GM15510 (cell line): Measurements from ENCODE around the gene SLC23A1.

ENCODE experiments used
- POLR2A ChIP-seq: IDR thresholded peaks from 3 replicates; pipeline ENCODE4 v1.6.1; 2011; ENCODE audit warnings: borderline replicate concordance; ENCODE audit not compliant: insufficient read length; ENCODE audit errors: extremely low read depth

The SLC23A1 gene

DNA sequence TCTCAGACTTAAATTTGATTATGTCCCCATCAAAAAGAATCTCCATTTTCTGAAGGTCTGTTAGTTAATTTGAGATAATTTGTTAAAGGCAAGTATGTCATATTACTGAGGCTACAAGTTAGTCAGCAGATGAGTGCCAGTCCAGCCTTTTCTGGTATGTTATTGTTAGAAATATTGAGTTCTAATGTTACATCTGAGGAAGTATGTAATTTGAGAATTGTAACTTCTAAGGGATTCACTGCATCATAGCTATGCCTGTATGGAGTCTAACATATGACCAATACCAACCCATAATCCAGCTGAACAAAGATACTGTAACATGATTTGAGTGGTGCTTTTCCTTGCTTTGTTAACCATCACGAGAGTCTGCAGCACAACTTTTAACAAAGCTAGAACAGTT, 13.9 kb downstream of the SLC23A1 start:
- TF ChIP-seq POLR2A, result no peak

GRCh38 chr5:139368613-139369012, 14.5 kb downstream of the SLC23A1 start:
- no peak for TF ChIP-seq POLR2A

GRCh38 chr5:139364466-139364865, 18.6 kb downstream of the SLC23A1 start:
- TF ChIP-seq POLR2A, result no peak

GRCh38 chr5:139363937-139364336, 19.2 kb downstream of the SLC23A1 start:
- no peak for TF ChIP-seq POLR2A

DNA sequence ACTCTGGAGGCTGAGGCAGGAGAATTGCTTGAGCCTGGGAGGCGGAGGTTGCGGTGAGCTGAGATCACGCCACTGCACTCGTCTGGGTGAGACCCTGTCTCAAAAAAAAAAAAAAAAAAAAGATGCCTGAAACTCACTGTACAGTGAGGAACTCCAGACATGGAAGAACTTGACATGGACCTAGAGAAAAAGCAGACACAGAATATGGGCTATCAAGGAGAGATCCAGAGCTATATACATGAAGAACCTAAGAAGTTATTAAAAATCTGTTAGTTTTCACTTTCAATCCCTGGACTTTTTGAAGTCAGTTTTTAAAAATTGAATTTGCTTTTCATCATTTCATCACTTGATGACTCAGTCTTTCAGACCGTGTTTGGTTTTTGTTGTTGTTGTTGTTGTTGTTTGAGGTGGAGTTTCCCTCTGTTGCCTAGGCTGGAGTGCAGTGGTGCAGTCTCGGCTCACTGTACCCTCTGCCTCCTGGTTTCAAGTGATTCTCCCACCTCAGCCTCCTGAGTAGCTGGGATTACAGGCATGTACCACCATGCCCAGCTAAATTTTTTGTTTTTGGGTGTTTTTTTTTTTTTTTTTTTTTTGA, 21.2 kb downstream of the SLC23A1 start:
- no peak for TF ChIP-seq POLR2A

DNA sequence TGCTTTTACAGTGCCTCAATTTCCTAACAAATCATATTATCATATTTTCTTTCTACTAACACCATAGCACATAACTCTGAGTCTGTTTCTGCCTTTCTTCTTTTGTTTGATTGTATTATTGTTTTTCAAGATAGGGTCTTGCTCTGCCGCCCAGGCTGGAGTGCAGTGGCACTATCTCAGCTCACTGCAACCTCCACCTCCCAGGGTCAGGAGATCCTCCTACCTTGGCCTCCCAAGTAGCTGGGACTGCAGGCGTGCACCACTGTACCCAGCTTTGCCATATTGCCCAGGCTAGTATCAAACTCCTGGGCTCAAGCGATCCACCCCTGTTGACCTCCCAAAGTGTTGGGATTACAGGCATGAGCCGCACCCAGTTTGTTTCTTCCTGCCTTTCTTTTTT, 22.7 kb downstream of the SLC23A1 start:
- TF ChIP-seq POLR2A, result no peak

GRCh38 chr5:139358064-139358463, 25.0 kb downstream of the SLC23A1 start:
- no peak for TF ChIP-seq POLR2A

GRCh38 chr5:139354186-139354585, 28.9 kb downstream of the SLC23A1 start:
- no peak for TF ChIP-seq POLR2A

DNA sequence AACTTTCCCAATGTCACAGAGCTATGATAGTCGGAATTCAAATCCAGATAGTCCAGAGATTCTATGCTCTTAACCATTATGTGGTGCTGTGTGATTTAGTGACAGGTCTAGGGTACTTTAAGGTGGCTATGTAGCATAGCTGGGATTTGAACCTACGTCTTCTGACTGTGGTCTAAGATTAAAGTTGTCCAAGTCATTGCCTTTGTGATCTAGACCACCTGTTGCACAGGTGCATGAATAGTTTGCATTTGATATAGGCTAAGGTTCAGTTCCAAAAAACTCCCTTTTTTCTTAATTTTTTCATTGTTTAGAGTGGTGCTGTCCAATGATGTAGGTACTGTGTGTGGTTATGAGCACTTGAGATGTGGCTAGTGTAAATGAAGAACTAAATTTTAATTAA, 38.9 kb downstream of the SLC23A1 start:
- no peak for TF ChIP-seq POLR2A

DNA sequence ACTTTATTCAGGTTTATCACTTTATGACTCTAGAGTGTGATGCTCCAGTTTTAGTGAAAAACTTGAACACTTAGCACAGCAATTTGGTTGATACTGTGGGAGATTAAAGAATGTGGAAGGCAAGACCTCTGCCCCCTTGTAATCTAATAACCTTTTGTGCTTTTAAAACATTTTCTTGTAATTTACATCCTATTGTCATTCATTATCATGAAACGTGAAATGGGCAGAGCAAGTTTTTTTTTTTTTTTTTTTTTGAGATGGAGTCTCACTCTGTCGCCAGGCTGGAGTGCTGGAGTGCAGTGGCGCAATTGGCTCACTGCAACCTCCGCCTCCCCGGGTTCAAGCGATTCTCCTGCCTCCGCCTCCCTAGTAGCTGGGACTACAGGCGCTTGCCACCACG, 39.6 kb downstream of the SLC23A1 start:
- no peak for TF ChIP-seq POLR2A

- no peak for TF ChIP-seq POLR2A
These were observed 40.7 kb downstream of the SLC23A1 start for GRCh38 chr5:139342423-139342723.

DNA sequence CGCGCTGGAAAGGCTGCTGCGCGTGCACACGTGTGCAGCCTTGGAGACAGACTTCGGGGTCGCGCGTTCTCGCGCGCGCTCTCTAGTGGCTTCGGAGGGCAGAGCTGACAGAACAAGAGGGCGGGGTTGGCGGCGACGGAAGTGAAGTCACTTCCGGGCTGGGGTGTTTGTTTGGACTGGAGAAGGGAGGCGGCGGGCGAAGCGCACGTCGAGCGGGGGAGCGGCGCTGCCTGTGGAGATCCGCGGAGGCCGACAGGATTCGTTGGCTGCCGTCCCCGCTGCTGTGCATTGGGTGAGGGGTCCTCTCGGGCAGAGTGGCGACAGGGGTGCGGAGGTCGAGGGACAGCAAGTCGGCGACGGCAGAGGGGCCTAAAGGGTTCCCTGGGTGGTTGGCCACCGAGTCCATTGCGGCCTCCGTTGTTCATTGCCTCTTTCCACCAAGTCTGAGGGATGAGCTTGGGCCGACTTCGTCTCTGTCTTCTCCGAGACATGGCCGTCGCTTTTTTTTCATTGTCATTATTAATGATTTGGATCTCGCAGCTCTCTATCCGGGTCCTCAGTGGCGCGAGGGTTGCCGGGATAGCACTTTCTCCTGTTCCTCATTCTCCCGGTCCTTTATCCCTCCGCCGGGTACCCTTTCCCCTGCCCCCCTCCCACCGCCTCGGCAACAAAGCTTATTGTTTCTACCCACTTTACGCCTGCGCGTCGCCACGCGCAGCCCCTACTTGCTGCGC, 41.2 kb downstream of the SLC23A1 start, which contains the start of gene PAIP2:
Gene PAIP2 (plus strand): TSS at position 166 of the 734 bp plus-strand sequence. CDS start 21,931 bp downstream, outside the sequence.
- peak; percentile 87 for TF ChIP-seq POLR2A

DNA sequence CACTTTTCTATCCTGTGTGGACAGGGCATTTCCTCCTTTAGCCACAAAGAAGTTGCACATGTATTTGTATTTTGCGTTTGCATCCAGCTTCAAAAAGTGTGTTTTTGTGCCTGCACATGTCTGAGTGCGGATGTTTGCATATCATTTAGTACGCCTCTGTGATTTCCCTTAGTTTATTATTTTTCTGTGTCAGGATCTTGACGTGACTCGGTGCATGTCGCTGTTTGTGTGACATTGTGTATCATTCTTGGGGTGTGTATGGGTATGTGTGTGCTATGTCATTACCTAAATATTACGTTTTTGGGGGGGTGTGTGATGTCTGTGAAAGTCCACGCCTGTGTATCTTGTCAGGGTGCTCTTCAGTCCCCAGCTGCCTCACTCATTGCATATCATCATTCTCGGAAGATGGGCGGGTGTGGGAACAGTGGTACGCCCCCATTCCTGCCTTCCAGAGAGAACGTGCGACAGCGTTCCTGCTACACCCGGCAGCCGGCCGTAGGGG, 41.9 kb downstream of the SLC23A1 start:
- no peak for TF ChIP-seq POLR2A

- no peak for TF ChIP-seq POLR2A
These were observed 43.0 kb downstream of the SLC23A1 start for GRCh38 chr5:139340051-139340450.

DNA sequence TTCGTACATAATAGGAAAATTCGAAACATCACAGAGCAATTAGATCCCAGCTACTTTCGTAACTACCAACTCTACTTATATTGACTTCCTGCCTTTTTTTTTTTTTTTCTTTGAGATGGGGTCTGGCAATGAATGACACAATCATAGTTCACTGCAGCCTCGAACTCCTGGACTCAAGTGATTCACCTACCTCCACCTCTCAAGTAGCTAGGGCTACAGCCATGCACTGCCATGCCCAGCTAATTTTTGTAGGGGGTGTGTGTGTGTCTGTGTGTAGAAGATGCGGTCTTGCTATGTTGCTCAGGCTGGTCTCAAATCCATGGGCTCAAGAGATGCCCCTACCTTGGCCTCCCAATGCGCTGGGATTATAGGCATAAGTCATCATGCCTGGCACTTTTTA, 47.3 kb downstream of the SLC23A1 start:
- no peak for TF ChIP-seq POLR2A
